Measurements from ENCODE around the gene FAM53B. TPM values are rescaled to one million over a fixed set of nuclear protein-coding genes. Genes with fewer than 3 reads are reported as not detected.

Gene FAM53B
- total RNA-seq, 2 donors from 2014 or later: 68.5 to 69.2 TPM

DNA sequence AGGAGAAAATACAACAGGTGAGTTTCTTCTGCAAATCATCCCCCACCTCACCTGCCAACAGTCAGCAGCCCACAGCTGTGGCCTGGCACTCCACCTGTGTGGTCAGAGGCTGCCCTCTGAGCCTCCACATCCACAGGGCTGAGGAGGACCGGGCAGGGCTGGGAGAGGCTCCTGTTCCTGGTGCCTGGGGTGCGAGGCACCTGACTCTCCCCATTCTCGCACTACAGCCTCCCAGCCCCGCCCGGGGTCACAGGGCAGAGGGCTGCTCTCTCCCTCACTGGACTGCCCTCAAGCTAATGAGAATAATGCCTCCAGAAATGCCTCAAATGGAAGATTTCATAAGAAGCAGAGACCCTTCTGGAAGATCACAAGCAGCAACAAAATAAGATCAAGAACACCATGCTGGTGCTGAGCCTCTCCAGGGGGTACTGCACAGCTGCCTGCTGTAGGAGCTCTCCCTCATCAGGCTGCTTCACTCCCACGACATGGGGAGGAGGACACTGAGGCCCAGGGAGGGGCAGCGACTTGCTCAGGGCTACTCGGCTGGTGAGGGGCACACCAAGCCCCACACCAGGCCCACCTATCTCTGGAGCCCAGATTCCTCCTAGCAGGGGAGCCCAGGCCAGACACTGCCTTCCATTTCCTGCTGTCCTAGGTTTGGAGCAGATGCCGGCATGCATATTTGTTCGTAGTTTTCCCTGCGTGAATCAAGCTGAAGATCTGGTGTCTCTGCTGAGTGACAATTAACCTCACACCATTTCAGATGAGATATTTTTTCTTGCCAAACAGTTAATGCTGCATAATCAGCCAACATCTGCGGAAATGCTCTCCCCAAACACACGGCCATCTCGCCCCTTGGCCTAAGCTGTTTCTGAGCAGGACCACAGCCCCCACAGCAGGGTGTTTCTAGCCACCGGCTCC is 76.5 kb downstream of the FAM53B start:
- H3K4me1 Mint-ChIP-seq: peaks cover 53% of the 10 kb centered on the region
- H3K27ac Mint-ChIP-seq: peak overlapping the region; percentile 87
- DNase-seq (no peak), ATAC-seq (no peak)
- H3K4me3 Mint-ChIP-seq: peak overlapping the region; percentile 7
- peaks cover 6% of the 10 kb centered on the region for H3K36me3 Mint-ChIP-seq (ENCODE audit: low read depth)
- H3K9me3 ChIP-seq (ENCODE audit: control insufficient read depth, low read length, poor library complexity, severe bottlenecking): no peaks in the 10 kb centered on the region
- H3K27me3 Mint-ChIP-seq: no peaks in the 10 kb centered on the region

DNA sequence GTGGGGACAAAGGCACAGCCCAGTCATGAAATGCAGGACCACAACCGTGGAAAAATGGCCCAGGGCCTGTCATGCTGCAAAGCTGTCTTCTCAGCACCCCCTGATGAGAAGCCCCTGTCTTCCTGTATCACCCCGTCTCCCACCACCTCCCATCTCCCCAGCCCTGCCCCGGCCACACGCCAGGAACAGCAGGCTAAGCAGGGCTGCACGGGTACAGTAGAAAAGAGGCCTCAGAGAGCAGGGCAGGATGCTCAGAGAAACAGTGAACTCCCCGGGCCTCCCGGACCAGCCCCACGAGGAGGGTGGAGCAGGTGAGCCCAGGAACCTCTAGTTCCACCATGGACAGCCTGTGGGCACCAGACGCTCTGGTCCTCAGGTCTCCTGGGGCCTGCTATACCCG is 77.7 kb downstream of the FAM53B start:
- H3K27me3 Mint-ChIP-seq: no peaks in the 10 kb centered on the region
- no peaks in the 10 kb centered on the region for H3K9me3 ChIP-seq (ENCODE audit: control insufficient read depth, low read length, poor library complexity, severe bottlenecking)
- no peak for DNase-seq
- H3K4me3 Mint-ChIP-seq: peak overlapping the region; percentile 7
- H3K27ac Mint-ChIP-seq: peak overlapping the region; percentile 88
- ATAC-seq: no peak
- peaks cover 6% of the 10 kb centered on the region for H3K36me3 Mint-ChIP-seq (ENCODE audit: low read depth)
- peaks cover 50% of the 10 kb centered on the region for H3K4me1 Mint-ChIP-seq

DNA sequence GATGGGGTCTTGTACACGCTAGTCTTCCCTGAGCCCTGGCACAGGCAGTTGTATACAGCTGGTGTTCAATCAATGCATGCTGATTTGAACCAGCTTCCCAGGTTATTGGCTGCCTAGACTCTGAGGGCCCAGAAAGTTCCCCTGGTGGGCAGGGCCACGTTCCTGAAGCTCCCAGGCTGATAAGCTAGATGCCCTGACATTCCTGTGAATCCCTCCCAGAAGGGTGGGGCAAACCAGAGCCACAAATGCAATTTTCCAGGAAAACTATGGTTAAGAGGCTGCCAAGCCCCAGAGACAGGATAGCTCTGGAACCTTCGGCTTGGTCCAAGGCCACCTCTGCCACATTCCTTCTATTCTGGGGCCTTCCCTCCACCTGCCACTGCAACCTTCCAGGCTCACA is 78.2 kb downstream of the FAM53B start:
- peaks cover 49% of the 10 kb centered on the region for H3K4me1 Mint-ChIP-seq
- peaks cover 6% of the 10 kb centered on the region for H3K36me3 Mint-ChIP-seq (ENCODE audit: low read depth)
- DNase-seq: no peak

DNA sequence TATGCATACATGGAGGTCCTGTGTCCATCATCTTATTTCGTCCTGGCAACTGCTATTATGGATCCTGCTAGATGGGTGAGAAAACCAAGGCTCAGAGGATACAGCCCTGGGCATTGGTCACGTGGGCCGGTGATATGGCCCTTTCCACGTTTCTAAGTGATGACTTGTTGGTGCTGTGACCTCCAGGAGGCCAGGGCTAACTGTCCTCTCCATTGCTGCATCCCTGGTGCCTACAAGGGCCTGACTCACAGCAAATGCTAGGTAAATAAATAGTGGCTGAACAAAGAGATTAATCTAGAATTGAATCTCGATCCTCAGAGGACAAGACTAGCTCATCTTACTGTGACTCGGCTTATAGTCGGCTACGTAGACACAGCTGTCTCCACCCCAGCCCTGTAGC is 78.6 kb downstream of the FAM53B start:
- ATAC-seq: no peak
- H3K4me3 Mint-ChIP-seq: no peak overlapping the region
- H3K4me1 Mint-ChIP-seq: peaks cover 46% of the 10 kb centered on the region
- peaks cover 5% of the 10 kb centered on the region for H3K36me3 Mint-ChIP-seq (ENCODE audit: low read depth)
- H3K27me3 Mint-ChIP-seq: no peaks in the 10 kb centered on the region
- peak overlapping the region; percentile 88 for H3K27ac Mint-ChIP-seq
- H3K9me3 ChIP-seq (ENCODE audit: control insufficient read depth, low read length, poor library complexity, severe bottlenecking): no peaks in the 10 kb centered on the region
- no peak for DNase-seq

More for the DNA sequence above, 78.2 kb downstream of the FAM53B start:
- no peaks in the 10 kb centered on the region for H3K27me3 Mint-ChIP-seq
- no peak overlapping the region for H3K4me3 Mint-ChIP-seq
- peak overlapping the region; percentile 88 for H3K27ac Mint-ChIP-seq
- ATAC-seq: no peak
- H3K9me3 ChIP-seq (ENCODE audit: control insufficient read depth, low read length, poor library complexity, severe bottlenecking): no peaks in the 10 kb centered on the region

- H3K36me3 Mint-ChIP-seq (ENCODE audit: low read depth): peaks cover 4% of the 10 kb centered on the region
- DNase-seq (no peak), ATAC-seq (no peak)
- no peaks in the 10 kb centered on the region for H3K9me3 ChIP-seq (ENCODE audit: control insufficient read depth, low read length, poor library complexity, severe bottlenecking)
- peak overlapping the region; percentile 31 for H3K4me3 Mint-ChIP-seq
- H3K27me3 Mint-ChIP-seq: no peaks in the 10 kb centered on the region
- H3K27ac Mint-ChIP-seq: peak overlapping the region; percentile 88
- peaks cover 45% of the 10 kb centered on the region for H3K4me1 Mint-ChIP-seq
These were observed 79.1 kb downstream of the FAM53B start for GRCh38 chr10:124665091-124665490.

DNA sequence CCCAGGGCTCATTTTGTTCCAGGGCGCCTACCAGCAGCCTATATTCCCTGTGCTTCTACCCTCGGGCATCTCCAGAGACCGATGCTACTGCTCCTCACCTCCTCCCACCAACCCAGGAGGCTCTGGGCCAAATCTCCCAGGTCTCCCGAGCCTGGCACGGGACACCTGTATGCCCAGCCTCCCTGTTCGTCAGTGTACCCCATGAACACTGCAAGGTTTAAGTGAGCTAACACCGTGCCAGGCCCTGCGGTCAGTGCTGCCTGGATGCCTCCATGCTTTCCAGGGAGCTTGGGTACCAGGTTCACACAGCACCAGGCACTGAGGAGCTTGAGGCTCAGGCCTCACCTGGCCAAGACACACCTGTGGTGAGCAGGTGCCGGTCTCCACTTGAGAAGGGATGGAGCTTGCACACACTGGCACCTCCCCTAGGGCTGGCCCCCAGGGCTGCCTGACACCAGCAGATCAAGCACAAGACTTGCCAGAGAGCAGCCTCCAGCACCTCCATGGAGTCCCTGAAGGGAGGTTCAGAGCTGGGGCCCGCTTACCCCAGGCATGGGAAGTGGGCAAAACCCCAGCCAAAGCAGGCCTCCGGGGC is 80.3 kb downstream of the FAM53B start:
- H3K27me3 Mint-ChIP-seq: no peaks in the 10 kb centered on the region
- DNase-seq: no peak
- no peaks in the 10 kb centered on the region for H3K9me3 ChIP-seq (ENCODE audit: control insufficient read depth, low read length, poor library complexity, severe bottlenecking)
- no peak overlapping the region for H3K4me3 Mint-ChIP-seq
- no peak for ATAC-seq
- H3K36me3 Mint-ChIP-seq (ENCODE audit: low read depth): peaks cover 4% of the 10 kb centered on the region
- H3K4me1 Mint-ChIP-seq: peaks cover 54% of the 10 kb centered on the region
- peak overlapping the region; percentile 98 for H3K27ac Mint-ChIP-seq

DNA sequence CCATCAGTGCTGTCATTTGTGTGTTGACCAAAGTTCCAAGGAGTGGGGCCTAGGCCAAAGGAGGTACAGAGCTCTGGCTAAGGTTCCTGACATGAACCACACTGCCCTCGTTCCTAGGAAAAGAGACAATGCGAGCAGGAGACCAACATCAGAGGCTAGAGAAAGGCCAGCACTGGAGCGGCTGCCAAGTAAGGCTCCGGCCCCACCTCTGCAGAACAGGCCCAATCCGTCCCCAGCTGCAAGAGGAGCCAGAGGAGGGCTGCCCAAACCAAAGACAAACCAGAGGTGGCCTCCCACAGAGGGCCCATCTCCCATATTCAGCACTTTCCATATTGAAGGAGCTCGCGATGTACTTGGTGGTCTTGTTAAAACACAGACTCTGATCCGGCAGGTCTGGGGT is 81.0 kb downstream of the FAM53B start:
- peaks cover 56% of the 10 kb centered on the region for H3K4me1 Mint-ChIP-seq

GRCh38 chr10:124661660-124662180 is 82.5 kb downstream of the FAM53B start:
- Mint-ChIP-seq H3K4me1 (peaks cover 56% of the 10 kb centered on the region), H3K4me3 (no peak overlapping the region), H3K27ac (peak overlapping the region; percentile 98), H3K27me3 (no peaks in the 10 kb centered on the region), H3K36me3 (ENCODE audit: low read depth) (peaks cover 4% of the 10 kb centered on the region)
- DNase-seq (no peak), ATAC-seq (no peak)
- no peaks in the 10 kb centered on the region for H3K9me3 ChIP-seq (ENCODE audit: control insufficient read depth, low read length, poor library complexity, severe bottlenecking)

More for the DNA sequence above, 81.0 kb downstream of the FAM53B start:
- Mint-ChIP-seq H3K4me3 (no peak overlapping the region), H3K27ac (peak overlapping the region; percentile 98), H3K36me3 (ENCODE audit: low read depth) (peaks cover 4% of the 10 kb centered on the region), H3K27me3 (no peaks in the 10 kb centered on the region)
- DNase-seq (no peak), ATAC-seq (no peak)
- H3K9me3 ChIP-seq (ENCODE audit: control insufficient read depth, low read length, poor library complexity, severe bottlenecking): no peaks in the 10 kb centered on the region

GRCh38 chr10:124660404-124661125 is 83.6 kb downstream of the FAM53B start:
- ATAC-seq: no peak
- Mint-ChIP-seq H3K4me1 (peaks cover 60% of the 10 kb centered on the region), H3K4me3 (peak overlapping the region; percentile 73), H3K27ac (peak overlapping the region; percentile 98), H3K27me3 (no peaks in the 10 kb centered on the region), H3K36me3 (ENCODE audit: low read depth) (peaks cover 7% of the 10 kb centered on the region)
- no peaks in the 10 kb centered on the region for H3K9me3 ChIP-seq (ENCODE audit: control insufficient read depth, low read length, poor library complexity, severe bottlenecking)
- no peak for DNase-seq

DNA sequence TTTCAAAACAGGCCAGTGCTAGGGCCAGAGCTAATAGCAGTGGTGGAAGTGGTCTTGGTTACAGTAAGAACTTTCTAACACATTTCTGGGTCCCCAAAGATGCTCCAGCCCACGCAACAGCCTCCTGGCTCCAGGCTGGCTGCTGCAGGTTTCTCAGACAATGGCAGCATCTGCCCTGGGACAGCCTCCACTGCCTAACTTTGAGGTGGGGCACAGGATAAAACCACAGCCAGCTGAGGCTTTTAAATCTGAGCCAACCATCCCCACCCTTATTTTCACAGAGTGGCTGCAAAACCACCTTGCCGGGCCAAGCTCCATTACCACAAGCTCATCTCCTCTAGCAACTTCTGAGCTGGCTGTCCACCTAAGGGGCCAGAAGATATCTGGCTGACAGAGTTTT is 84.8 kb downstream of the FAM53B start:
- H3K9me3 ChIP-seq (ENCODE audit: control insufficient read depth, low read length, poor library complexity, severe bottlenecking): no peaks in the 10 kb centered on the region
- ATAC-seq (peak; percentile 18), DNase-seq (no peak)
- Mint-ChIP-seq H3K27me3 (no peaks in the 10 kb centered on the region), H3K4me1 (peaks cover 60% of the 10 kb centered on the region), H3K36me3 (ENCODE audit: low read depth) (peaks cover 4% of the 10 kb centered on the region), H3K4me3 (peak overlapping the region; percentile 73), H3K27ac (peak overlapping the region; percentile 98)

GRCh38 chr10:124658591-124659242 is 85.5 kb downstream of the FAM53B start:
- peaks cover 60% of the 10 kb centered on the region for H3K4me1 Mint-ChIP-seq
- ATAC-seq (peak; percentile 53), DNase-seq (no peak)
- peak overlapping the region; percentile 88 for H3K4me3 Mint-ChIP-seq
- H3K27ac Mint-ChIP-seq: peak overlapping the region; percentile 98
- peaks cover 4% of the 10 kb centered on the region for H3K36me3 Mint-ChIP-seq (ENCODE audit: low read depth)
- H3K27me3 Mint-ChIP-seq: no peaks in the 10 kb centered on the region
- H3K9me3 ChIP-seq (ENCODE audit: control insufficient read depth, low read length, poor library complexity, severe bottlenecking): no peaks in the 10 kb centered on the region

- peak; percentile 82 for ATAC-seq
- Mint-ChIP-seq H3K4me1 (peaks cover 68% of the 10 kb centered on the region), H3K36me3 (ENCODE audit: low read depth) (peaks cover 4% of the 10 kb centered on the region), H3K4me3 (peak overlapping the region; percentile 88), H3K27me3 (no peaks in the 10 kb centered on the region), H3K27ac (peak overlapping the region; percentile 98)
- peak; percentile 34 to 61 (median 56) for DNase-seq
- H3K9me3 ChIP-seq (ENCODE audit: control insufficient read depth, low read length, poor library complexity, severe bottlenecking): no peaks in the 10 kb centered on the region
These were observed 86.4 kb downstream of the FAM53B start for GRCh38 chr10:124657806-124658205.
